HepG2 (cell line): ENCODE data around the gene RASL12. TPM values are rescaled to one million over a fixed set of nuclear protein-coding genes. Genes with fewer than 3 reads are reported as not detected.

Experiments
- ATM ChIP-seq: fragments of 450-650 bp; IDR thresholded peaks from 2 replicates; pipeline ENCODE4 v1.7.1; 2017; ENCODE audit warnings: mild to moderate bottlenecking, borderline replicate concordance
- BCLAF1 ChIP-seq: fragments of 450-650 bp; IDR thresholded peaks from 2 replicates; pipeline ENCODE4 v1.6.1; 2017; ENCODE audit warnings: mild to moderate bottlenecking
- BRD4 ChIP-seq: sonication (generic); formaldehyde crosslinking; IDR thresholded peaks from 2 replicates; pipeline ENCODE4 v1.4.0; 2020; ENCODE audit warnings: missing genetic modification reagents
- GPBP1L1 ChIP-seq: sonication (generic); formaldehyde crosslinking; IDR thresholded peaks from 2 replicates; pipeline ENCODE4 v1.5.0; 2020; ENCODE audit warnings: mild to moderate bottlenecking, missing genetic modification reagents
- MAF1 ChIP-seq: sonication (generic); formaldehyde crosslinking; IDR thresholded peaks from 2 replicates; pipeline ENCODE4 v1.5.0; 2020; ENCODE audit warnings: missing genetic modification reagents, borderline replicate concordance
- MTF1 ChIP-seq: sonication (generic); formaldehyde crosslinking; IDR thresholded peaks from 2 replicates; pipeline ENCODE4 v1.5.0; 2020; ENCODE audit warnings: missing genetic modification reagents
- NFE2 ChIP-seq: sonication (generic); formaldehyde crosslinking; IDR thresholded peaks from 2 replicates; pipeline ENCODE4 v1.4.0; 2020; ENCODE audit warnings: missing genetic modification reagents
- NR2F2 ChIP-seq: IDR thresholded peaks from 2 replicates; pipeline ENCODE4 v1.6.1; 2012; ENCODE audit warnings: low read depth, inconsistent platforms, borderline replicate concordance
- PHB2 ChIP-seq: fragments of 450-650 bp; IDR thresholded peaks from 2 replicates; pipeline ENCODE4 v1.6.1; 2018; ENCODE audit not compliant: partially characterized antibody
- ZEB1 ChIP-seq: IDR thresholded peaks from 2 replicates; pipeline ENCODE4 v1.6.1; 2012; ENCODE audit warnings: mild to moderate bottlenecking, low read depth, inconsistent platforms; ENCODE audit not compliant: insufficient replicate concordance
- ZFP1 ChIP-seq: IDR thresholded peaks from 2 replicates; pipeline ENCODE4 v1.6.1; 2016
- ZNF232 ChIP-seq: sonication (generic); formaldehyde crosslinking; IDR thresholded peaks from 2 replicates; pipeline ENCODE4 v1.4.0; 2020; ENCODE audit warnings: missing genetic modification reagents, borderline replicate concordance
- ZNF441 ChIP-seq: sonication (generic); formaldehyde crosslinking; IDR thresholded peaks from 2 replicates; pipeline ENCODE4 v1.7.0; 2021; ENCODE audit warnings: missing genetic modification reagents, borderline replicate concordance
- ZNF646 ChIP-seq: sonication (generic); formaldehyde crosslinking; IDR thresholded peaks from 2 replicates; pipeline ENCODE4 v1.9.0; 2021; ENCODE audit warnings: mild to moderate bottlenecking, missing genetic modification reagents
- ZNF780A ChIP-seq: sonication (generic); formaldehyde crosslinking; IDR thresholded peaks from 2 replicates; pipeline ENCODE4 v1.8.0; 2022; ENCODE audit warnings: mild to moderate bottlenecking, missing genetic modification reagents, moderate library complexity
- ZSCAN25 ChIP-seq: sonication (generic); formaldehyde crosslinking; IDR thresholded peaks from 2 replicates; pipeline ENCODE4 v1.8.0; 2022; ENCODE audit warnings: mild to moderate bottlenecking, missing genetic modification reagents
- polyA plus RNA-seq, 8 experiments: library from polyadenylated mRNA; depleted of rRNA in 3 of 8; stranded (reverse) in 7 of 8; unstranded in 1 of 8; fragments of >200 nt; fragmentation: Illumina TruSeq in 4 of 8; extraction: Trizol in 4 of 8; gene quantifications; 2 replicates each; pipeline versions ENCODE4 v1.2.1 to v1.2.3, GENCODE V29; 2011 to 2016; ENCODE audit warnings: low read depth in 4 of 8, missing spikeins in 1 of 8, mixed read lengths in 1 of 8; ENCODE audit not compliant: insufficient read depth in 1 of 8
- total RNA-seq, 5 experiments: library from RNA; depleted of rRNA; stranded (reverse); fragments of >200 nt; fragmentation: Illumina TruSeq; extraction: Trizol; gene quantifications; 2 replicates each; pipeline ENCODE4 v1.2.3, GENCODE V29; 2016; ENCODE audit warnings: low read depth in 1 of 5
- TF ChIP-seq, protein P1 (sequence below): sonication (generic); formaldehyde crosslinking; IDR thresholded peaks from 2 replicates; pipeline ENCODE4 v1.9.0; 2021; ENCODE audit warnings: missing genetic modification reagents, borderline replicate concordance

The RASL12 gene
- total and polyA plus RNA-seq, 2 of the 13 experiments (the other 11 are each of a cell fraction or from before 2014, with no cell fraction given), result 0.16 to 0.55 TPM

DNA sequence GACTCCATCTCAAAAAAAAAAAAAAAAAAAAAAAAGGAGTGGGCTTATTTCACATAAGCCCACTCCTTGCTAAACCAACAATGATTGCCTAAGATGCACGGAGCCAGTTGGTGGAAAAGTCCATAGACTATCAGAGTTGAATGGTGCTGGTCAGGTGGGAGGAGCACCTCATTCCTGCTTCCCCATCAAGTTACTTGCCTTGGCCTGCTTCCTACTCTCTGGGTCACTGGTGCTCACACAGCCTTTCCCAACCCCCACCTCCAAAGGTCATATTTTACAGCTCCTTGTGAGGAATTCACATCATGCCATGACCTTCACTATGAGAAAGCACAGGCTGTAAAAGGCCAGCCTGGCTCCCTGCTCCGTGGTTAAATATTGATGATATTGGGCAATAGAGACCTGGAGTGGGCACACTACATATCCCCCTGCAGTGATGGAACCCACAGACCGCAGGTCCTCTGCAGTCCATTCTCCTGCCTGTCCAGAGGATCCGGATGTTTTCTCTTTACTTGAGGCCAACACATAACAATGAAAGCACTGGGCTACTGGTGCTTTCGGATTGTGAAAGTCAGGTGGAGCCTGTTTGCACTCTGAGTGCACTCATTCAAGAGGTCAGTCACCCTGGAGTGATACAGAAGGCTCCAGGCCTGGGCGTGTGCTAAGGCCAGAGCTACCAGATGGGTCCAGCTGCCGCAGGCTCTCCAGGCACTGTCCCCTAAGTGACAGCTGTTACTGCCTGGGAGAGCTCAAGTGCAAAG lies 22.9 kb downstream of the RASL12 start, which contains the start of gene SLC51B (continued):
- no peak for TF ChIP-seq ZNF646
- TF ChIP-seq MTF1, result no peak; the same call in 1 of the 2 replicates
- peak; percentile 38; the same call in 1 of the 2 replicates for TF ChIP-seq ZNF232 (CRISPR knock-in tag)
- TF ChIP-seq, protein P1, sequence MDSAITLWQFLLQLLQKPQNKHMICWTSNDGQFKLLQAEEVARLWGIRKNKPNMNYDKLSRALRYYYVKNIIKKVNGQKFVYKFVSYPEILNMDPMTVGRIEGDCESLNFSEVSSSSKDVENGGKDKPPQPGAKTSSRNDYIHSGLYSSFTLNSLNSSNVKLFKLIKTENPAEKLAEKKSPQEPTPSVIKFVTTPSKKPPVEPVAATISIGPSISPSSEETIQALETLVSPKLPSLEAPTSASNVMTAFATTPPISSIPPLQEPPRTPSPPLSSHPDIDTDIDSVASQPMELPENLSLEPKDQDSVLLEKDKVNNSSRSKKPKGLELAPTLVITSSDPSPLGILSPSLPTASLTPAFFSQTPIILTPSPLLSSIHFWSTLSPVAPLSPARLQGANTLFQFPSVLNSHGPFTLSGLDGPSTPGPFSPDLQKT (CRISPR knock-in tag), result no peak
- TF ChIP-seq BCLAF1, result no peak
- no peak for TF ChIP-seq GPBP1L1 (CRISPR knock-in tag)
- peak; percentile 81 for TF ChIP-seq NR2F2
- TF ChIP-seq ZFP1 (CRISPR knock-in tag), result no peak
- no peak for TF ChIP-seq BRD4
- TF ChIP-seq MAF1 (CRISPR knock-in tag), result no peak
- TF ChIP-seq ZSCAN25 (CRISPR knock-in tag), result peak; percentile 79
- no peak for TF ChIP-seq ZNF780A (CRISPR knock-in tag)
- no peak for TF ChIP-seq ATM
- TF ChIP-seq NFE2 (CRISPR knock-in tag), result no peak
- no peak for TF ChIP-seq ZEB1
- TF ChIP-seq ZNF441 (CRISPR knock-in tag), result peak; percentile 33; the same call in 1 of the 2 replicates
- no peak for TF ChIP-seq PHB2
